GM21619 (cell line): ENCODE measurements around the gene DARS1.

Experiments
- ATAC-seq: cut with Tn5 transposase; IDR thresholded peaks from one replicate; pipeline ENCODE4 v1.9.1; 2021; ENCODE audit not compliant: unreplicated experiment

Gene DARS1

DNA sequence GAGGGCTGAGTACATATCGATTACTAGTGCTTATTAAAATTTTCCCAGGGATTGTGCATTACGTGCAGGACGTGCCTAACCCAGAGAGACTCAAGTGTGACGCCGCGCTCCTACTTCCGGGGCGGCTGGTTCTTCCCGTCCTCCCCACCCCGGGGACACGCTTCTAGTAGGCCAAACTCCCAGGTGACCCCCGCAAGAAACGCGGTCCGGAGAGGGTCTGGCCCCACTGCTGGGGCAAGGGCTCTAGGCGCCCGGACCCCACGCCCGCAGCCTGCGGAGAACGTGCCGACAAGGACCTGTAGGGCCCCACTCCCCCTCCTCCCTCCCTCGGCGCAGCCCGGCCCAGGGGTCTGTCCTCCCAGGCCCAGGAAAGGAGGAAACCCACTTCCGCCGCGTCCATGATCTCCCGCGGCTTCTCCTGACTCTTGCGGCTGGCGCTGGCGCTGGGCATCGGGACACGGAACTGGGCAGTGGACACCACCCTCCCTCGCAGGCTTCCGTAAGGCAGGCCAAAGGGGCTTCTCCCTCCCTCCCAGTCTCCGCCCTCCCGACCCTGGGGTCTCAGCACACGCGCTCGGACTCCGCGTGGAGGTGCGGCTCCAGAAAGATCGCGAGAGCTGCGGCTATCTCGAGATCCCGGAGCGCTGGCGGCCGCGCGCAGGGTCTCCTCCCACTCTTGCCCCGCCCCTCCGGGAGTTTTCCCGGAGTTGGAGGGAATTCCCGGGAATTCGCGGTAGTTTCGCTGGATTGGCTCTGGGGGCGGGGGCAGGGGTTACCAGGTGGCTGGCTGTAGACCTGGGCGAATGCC is at the start of gene DARS1:
Gene DARS1 (minus strand): TSS at position 609 of the 808 bp plus-strand sequence. CDS start 158 bp downstream, at position 451.
- peak; percentile 76 for ATAC-seq

DNA sequence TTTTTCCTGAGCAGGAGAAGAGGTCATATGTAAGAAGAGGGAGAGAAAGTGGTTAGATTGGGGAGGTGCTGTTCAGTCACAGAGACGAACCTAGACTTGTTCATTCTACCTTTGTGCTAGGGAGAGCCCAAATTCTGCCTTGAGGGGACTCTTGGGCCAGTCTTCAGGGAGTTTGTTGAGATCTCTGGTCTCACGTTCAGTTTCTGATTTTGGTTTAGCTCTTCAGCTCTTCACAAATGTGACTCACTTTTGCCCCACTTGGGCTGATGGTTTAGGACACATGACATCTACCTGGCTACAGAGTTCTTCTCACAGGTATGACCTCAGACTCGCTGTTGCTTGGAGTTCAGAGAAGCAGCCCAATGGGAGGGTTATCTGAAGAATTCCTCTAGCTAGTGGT is 49.2 kb upstream of the DARS1 start:
- no peak for ATAC-seq

DNA sequence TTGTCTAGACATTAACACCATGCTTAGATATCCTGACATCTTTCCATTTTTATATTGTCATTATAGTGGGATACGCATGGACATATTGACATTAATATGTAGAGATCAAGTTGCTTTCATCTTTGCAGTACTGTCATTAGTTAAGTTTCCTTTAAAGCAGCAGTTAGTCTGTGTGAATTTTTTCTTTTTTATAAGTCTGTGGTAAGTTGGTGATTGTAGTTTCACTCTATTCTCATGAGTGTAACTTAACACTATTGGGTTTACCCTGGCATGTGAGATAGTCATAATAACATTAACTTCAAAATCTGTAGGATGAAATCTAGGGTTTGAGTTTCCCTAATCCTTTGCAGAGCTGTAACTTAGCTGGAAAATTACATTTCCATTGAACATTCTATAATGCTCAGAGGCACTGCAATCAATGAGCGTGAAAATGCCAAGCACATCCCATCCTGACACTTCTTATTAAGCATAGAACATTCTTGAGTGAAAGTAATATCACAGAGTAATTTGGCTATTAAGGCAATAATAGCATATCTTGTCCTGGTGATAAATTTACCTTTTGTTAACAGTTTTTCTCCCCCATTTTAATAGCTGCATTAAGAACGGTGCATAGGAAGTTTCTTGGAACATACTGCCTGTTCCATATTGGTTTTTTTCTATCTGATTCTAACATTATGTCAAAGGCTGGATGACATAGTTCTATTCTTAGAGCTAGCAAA is 47.5 kb upstream of the DARS1 start:
- no peak for ATAC-seq

DNA sequence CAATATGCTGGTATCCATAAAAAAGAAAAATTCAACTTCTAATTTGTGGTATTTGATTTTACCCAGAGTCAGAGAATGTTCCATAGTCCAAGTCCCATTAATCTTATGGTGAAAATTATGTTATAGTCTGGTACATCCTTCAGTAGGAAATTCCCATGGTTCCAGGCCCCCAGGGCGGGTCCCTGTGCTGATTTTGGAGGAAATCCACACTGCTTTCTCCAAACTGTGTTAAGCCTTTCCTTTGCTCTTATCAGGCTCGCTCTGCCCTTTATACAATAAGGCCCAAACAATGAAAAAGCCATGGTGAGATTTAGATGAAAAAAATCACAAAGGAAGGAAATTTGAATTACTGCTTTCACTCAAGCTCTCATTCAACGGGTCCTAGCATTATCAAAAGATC is 46.8 kb upstream of the DARS1 start:
- ATAC-seq: no peak

DNA sequence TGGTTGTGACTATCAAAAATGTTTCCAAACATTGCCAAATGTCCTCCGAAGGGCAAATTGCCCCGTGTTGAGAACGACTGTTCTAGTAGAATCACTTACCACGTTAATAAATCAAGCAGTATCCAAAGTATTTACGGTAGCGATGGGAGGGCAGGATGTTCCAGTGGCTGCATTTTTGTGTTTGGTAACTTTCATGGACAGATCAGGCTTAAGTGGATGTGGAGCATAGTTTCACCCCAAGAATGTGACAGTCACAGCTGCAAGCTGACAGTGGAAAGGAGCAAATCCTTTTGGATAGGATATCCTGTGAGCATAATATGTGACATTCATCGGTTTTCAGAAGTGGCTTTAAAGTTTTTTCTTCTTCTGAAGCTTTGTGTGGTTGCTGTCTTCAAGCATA is 46.3 kb upstream of the DARS1 start:
- no peak for ATAC-seq

DNA sequence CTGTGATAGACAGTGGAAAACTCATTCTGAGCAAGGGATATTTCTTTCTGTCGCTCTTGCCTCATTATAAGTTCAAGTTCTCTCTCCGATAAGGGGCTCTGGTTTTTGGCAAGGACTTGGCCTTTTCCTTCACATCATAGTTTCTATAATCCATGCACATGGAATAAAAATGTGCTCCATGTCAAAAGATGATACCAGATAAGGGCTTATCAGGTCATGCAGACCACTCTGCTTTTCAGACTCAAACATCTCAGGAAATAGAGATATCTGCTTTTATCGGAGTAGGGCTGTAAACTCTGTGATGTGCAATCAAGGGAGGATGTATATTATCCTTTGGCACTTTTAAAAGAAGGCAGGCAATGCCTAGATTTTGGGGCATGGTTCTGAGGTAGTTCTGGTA is 45.0 kb upstream of the DARS1 start:
- ATAC-seq: no peak

DNA sequence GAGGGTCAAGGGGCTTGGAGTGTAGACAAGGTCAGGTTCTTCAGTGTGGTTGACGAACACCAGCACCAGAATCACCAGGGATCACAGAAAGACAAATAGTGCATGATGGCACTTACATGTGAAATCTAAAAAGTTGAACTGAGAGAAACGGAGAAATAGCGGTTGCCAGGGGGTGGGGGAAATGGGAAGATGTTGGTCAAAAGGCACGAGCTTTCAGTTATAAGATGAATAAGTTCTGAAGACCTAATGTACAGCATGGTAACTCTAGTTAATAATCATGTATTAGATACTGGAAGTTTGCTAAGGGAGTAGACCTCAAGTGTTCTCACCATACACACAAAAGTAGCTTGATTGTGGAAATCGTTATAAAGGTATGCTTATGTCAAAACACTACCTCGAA is 43.7 kb upstream of the DARS1 start:
- ATAC-seq: peak; percentile 85

DNA sequence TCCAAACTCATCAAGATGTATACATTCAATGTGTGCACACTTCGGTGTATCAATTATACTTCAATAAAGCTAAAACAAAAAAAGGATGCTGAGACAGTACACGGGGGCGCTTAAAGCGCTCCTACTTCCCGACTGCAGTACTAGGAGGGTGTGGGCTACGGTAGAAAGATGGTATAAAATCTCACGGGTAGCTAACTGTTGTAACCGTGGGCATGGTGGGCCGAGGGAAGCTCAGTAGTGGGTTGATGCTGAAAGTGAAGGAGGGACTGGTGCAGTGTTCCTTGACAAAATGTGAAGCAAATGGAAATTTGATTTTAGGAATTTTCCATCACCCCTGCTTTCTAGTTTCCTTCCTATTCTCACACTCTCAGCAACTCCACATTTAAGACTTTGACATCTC is 42.6 kb upstream of the DARS1 start:
- ATAC-seq: no peak

DNA sequence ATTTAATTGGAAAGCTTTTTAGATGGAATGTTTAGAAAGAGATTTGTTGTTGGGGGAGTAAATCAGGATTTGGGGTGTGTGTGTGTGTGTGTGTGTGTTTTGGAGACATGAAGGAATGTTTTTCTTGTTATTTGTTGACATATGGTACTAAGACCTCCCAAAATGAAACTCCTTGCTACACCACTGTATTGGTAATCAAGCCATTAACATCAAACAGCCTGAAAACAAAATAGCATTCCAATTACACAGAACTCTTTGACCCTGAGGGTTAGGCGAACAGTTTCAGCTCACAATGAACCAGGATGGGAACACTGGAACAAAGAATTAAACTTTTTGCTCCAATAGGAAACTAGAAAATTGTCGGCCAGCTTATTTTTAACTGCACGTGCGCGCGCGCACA is 41.7 kb upstream of the DARS1 start:
- ATAC-seq: no peak

DNA sequence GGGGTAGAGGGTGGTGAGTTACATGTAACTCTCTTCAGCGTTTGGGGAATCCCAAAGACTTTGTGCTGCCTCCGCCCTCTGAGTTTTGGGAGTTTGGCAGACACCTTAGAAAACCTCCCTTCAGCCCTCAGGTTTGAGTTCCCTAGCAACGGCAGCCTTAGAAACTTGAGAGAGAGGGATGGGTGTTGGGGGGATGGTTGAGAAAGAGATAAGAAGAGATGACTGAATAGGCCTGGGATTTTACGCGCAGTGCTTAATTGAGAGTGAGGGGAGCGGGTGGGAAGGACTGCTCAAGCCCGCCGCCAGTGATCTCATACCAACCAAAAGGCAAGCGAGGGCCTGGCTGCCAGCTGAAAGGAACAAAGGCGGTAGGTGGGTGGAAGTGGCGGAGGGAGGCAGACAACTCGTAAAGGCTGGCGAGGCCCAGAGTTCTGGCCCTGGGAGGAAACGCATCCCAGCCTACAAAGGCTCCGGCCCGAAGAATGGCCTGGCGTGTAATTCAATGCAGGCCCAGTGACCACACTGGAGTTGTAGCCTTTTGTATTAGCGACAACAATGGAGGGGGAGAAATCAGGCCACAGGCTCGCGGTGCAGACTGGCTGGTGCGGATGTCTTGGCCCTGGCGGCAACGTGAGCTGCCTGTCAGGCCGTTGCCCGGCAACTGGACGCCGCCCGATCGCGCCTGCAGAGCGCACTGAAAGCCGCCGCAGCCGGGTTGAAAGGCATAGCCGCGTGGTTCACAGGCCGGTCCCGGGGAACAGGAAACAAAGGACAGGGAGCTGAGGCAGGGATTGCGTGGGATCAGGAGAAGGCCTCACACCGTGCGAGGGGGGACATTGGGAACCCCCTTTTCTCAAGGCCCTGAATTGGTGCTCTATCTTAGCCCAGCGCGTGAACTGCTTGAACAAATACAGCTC is 39.9 kb upstream of the DARS1 start:
- no peak for ATAC-seq

DNA sequence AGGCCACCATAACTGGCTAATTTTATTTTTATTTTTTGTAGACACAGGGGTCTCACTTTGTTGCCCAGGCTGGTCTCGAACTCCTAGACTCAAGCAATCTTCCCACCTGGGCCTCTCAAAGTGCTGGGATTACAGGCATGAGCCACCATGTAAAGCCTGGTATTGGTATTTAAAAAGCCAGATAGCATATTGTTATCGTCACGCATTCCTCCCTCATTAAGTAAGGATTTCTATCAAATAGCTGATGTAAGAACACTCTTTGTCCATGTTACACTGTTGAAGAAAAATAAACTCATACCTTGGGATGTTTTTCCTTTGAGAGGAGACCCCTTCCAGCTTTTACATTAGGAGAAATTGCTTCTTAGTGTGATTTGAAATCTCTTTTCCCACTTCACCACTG is 39.2 kb upstream of the DARS1 start:
- no peak for ATAC-seq

DNA sequence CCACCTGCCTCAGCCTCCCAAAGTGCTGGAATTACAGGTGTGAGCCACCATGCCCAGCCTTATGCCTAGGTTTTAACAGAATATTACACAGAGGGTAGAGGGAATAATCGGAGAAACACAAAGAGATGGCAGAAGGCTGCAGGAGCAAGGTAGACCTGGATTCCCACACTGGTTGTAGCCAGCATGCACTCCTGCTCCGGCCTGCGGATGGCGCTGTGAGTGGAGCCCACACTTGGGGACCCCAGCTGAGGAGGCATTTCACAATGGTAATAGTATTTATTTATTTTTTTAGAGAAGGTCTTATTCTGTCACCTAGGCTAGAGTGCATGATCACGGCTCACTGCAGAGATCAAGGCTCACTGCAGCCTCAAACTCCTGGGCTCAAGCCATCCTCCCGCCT is 38.8 kb upstream of the DARS1 start:
- ATAC-seq: no peak

DNA sequence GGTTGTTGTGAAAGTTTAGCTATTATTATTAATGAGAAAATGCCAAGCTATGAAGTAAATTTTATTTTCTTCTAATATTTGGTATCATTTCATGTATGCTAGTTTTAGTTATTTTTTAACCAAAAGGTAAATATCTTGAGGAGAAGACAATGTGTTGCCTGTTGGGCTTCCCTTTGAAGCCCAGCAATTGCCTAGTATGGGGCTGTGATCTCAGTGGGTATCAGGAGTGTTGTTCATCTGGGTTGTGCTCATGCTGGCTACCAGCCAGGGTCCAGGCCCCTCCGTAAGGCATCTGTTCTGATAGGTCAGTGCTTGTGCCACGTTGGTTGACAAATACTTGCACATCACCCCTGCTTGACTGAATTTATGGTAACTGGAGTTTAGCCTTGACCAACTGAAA is 38.0 kb upstream of the DARS1 start:
- no peak for ATAC-seq

DNA sequence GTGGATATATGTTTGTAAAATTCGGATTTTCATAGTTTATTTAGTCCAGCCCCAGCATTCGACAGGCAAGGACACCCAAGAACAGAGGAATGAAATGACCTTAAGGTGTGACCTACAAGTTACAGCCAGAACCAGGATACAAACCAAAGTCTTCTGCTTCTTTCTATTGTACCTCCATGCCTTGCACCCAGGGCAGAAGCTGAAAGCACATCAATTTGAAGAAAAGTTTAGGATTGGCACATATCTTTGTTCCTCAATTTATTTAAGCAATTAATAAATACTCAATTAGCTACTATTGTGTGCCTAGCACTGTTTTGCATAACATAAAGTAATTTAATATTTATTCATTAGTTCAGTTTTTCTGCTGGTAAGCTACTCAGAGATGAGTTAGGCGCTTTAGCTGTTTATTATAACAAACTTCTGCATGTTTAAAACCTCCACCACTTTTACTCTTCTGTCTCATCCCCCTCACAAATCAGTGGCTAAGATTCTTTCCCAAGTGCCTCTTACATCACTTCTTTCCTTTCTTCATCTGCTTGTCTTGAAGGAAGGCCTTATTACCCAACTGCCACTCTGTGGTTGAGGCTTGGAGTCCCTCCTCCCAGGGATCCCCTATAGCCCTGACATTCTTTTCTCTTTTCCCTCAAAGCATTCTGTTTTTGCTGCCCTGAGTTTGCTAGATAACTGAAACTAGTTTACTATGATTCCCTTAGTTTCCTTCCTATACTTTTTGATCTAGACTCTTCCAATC is 37.1 kb upstream of the DARS1 start:
- ATAC-seq: no peak

DNA sequence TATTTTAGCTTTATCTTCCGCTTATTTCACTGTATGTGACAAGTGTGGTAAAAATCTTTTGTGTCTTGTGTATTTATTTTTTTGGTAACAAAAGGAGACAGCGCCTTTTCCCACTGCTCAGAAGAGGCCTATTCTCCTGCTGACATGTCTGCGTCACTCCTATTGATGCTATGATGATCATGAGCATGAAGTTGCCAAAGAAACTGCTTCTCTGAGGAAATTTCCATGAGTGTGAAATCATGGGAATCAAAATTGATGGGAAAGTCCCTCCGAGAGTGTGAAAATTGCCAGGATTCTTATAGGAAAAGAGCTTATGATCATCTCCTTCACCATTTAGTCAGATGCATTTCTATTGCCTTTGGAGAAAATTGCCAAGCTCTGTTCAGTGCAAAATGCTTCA is 36.5 kb upstream of the DARS1 start:
- ATAC-seq: no peak

DNA sequence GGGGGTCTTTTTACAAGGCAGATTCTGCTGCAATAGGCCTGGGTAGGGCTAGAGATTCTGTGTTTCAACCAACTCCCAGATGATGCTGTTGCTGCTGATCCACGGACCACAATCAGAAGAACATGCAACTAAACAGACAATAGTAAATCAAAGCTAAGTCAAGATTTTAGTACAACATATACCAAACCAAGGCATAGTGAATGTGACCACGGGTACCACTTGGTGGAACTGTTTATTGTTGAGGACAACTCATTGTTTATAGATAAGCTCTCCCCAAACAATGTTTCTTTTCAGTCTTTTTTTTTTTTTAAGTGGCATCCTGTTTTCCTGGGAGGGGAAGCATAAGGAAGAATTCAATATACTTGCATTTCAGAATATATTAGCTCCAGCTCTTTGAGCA is 36.0 kb upstream of the DARS1 start:
- no peak for ATAC-seq

DNA sequence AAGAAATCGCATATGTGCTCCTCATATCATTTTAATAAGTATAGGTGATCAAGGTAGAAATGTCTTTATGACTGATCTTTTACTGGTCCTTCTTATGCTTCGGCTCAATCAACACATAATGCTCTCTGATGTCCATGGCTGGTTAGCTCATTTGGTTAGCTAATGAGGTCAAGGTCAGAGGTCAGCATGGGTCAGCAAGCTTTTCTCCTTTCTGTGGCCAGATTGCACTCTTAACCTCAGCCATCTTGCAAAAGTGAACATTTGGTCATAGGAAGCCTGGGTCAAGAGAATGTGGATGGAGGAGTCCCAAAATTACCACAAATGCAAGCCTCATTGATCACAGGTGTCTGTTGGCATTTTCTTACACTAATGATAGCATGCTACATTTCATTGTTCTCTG is 35.4 kb upstream of the DARS1 start:
- ATAC-seq: no peak

DNA sequence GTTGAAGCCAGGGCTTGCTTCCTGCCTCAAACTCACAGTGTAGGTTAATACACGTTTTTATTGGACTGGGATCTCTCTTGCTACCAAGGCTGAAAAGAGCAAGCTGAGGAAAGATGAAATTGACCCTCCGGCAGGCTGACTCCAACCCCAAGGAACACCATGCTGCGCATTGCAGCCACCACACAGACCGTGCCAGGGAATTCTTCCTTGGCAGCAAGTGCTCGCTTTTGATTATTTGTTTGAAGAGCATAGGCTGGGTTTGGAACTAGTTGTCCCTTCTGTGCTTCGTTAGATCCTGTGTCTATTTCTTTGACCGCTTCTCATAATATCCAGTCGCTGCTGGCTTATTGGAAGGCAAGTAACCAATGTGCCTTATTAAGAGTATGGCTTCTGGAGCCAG is 34.4 kb upstream of the DARS1 start:
- no peak for ATAC-seq

DNA sequence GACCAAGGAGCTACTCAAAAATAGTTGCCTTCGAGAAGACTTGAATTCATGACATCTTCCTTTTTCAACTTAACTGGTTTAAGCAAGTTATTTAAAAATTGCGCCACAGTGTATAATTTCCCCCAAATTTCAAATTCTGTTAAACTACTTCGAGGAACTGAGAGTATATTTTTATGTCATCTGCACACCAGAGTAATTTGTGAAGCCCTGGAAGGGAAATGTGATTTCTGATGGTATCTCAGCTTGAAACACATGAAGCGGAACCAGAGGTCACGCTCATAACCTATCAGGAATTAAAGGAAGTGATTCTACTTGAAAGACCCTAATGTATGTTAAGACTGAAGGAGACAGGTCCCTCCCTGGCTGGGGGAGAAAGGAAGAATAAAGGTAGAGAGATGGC is 33.9 kb upstream of the DARS1 start:
- peak; percentile 70 for ATAC-seq

DNA sequence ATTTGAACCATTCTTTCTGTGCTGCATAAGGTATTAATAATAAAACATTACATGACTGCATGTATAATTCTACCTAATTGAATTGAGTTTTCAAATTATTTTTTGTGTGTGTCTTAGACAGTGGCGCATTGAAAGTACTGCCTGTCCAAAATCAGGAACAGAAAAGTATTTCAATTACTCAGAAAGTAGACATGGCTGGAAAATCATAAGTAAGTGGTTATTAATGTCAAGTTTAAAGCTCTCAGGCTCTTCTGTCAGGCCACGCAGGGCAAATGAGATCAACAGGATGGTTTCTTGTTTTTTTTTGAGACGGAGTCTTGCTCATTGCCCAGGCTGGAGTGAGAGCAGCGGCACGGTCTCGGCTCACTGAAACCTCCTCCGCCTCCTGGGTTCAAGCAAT is 32.4 kb upstream of the DARS1 start:
- ATAC-seq: no peak

DNA sequence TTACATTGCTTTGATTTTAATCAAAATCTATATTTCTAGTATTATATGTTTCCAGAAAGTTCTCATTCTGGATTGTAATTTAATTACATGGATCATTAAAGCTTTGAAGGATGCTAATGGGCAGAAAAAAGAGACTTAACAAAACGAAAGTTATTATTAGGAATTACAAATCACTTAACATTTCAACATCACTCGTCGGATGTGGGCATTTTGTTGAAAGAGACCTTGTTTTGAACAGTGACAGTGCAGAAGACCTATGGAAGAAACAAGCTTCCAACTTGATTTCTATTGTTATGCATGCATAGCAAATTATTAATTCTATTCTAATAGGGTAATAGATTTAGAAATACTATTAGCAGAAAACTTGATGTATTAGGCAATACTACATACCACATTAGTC is 31.4 kb upstream of the DARS1 start:
- no peak for ATAC-seq
